ENCODE data around the gene CALML6. TPM values are rescaled to one million over a fixed set of nuclear protein-coding genes. Genes with fewer than 3 reads are reported as not detected.

Gene CALML6
- total RNA-seq, 1 experiment from 2014 or later: not detected

DNA sequence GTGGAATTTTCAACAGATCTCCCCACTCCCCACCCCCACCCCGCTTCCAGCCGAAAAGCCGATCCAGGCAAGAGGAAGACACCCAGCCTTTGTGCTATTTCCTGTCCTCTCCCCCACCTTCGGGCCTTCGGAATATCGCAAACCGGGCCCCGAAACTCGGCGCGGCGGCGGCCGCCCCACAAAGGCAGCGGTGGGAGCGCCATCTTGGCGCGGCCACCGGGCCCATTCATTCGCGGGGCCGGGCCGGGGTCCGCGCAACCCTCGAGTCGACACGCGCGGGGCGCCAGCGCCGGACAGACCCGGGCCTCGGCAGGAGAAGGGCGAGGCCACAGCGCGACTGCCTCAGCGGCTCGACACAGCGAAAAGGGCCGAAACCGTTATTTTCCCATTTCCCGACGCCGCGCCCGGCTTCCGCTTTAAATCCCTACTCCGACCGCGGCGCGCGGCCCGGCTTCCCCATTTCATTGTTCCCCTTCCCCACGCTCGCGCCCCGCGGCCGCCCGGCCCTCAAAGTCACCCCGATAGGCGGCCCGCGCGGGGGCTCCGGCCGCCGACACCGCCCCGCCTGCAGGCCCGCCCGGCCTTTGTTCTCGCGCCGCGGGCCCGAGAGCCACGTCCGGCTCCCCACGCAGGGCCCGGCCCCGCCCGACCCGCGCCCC lies 25.1 kb upstream of the CALML6 start:
- Histone ChIP-seq H4K20me1 (ENCODE audit: insufficient read depth, low read depth, low read length) (peaks cover 46% of the 10 kb centered on the region), H3K4me3 (ENCODE audit: low read length) (peak overlapping the region; percentile 92), H3K27me3 (ENCODE audit: low read length) (no peaks in the 10 kb centered on the region), H3K27ac (ENCODE audit: low read length) (peak overlapping the region; percentile 85), H3K4me2 (ENCODE audit: low read depth, low read length, poor library complexity, severe bottlenecking) (peak overlapping the region; percentile 75), H3K79me2 (ENCODE audit: low read length) (peaks cover 53% of the 10 kb centered on the region), H3K9ac (ENCODE audit: low read length) (peak overlapping the region; percentile 97), H3K9me2 (replicated peaks; ENCODE audit: insufficient read depth, low read length) (no peaks in the 10 kb centered on the region), H2AFZ (ENCODE audit: low read length) (no peak overlapping the region), H3K9me3 (ENCODE audit: low read length) (no peaks in the 10 kb centered on the region), H3K36me3 (ENCODE audit: insufficient read depth, low read length) (peaks cover 9% of the 10 kb centered on the region; the same call in 1 of the 2 replicates), H3K4me1 (ENCODE audit: low read length) (peaks cover 41% of the 10 kb centered on the region)
- DNase-seq: peak; percentile 82

- H2AFZ ChIP-seq (ENCODE audit: low read length): no peak within 1 kb of the TSS; the same call in 1 of the 2 replicates
- peak within 1 kb of the TSS; percentile 75 for H3K4me2 ChIP-seq (ENCODE audit: low read depth, low read length, poor library complexity, severe bottlenecking)
- peaks cover 45% of the 10 kb centered on the region for H3K79me2 ChIP-seq (ENCODE audit: low read length)
- no peaks in the 10 kb centered on the region for H3K9me3 ChIP-seq (ENCODE audit: low read length)
- peak within 1 kb of the TSS; percentile 97 for H3K9ac ChIP-seq (ENCODE audit: low read length)
- peaks cover 49% of the 10 kb centered on the region for H3K4me1 ChIP-seq (ENCODE audit: low read length)
- H3K27ac ChIP-seq (ENCODE audit: low read length): peak within 1 kb of the TSS; percentile 85
- peak within 1 kb of the TSS; percentile 92 for H3K4me3 ChIP-seq (ENCODE audit: low read length)
- no peaks in the 10 kb centered on the region for H3K27me3 ChIP-seq (ENCODE audit: low read length)
- DNase-seq: peak; percentile 96
- H3K36me3 ChIP-seq (ENCODE audit: insufficient read depth, low read length): peaks cover 9% of the 10 kb centered on the region; the same call in 1 of the 2 replicates
- H4K20me1 ChIP-seq (ENCODE audit: insufficient read depth, low read depth, low read length): peaks cover 40% of the 10 kb centered on the region
- H3K9me2 ChIP-seq (replicated peaks; ENCODE audit: insufficient read depth, low read length): no peaks in the 10 kb centered on the region
These were observed 24.3 kb upstream of the CALML6 start, which contains the start of gene GNB1 for GRCh38 chr1:1890506-1891348. TSS of gene GNB1 (minus strand) at chr1:1891087. CDS start at chr1:1825453, 65,634 bp downstream.

DNA sequence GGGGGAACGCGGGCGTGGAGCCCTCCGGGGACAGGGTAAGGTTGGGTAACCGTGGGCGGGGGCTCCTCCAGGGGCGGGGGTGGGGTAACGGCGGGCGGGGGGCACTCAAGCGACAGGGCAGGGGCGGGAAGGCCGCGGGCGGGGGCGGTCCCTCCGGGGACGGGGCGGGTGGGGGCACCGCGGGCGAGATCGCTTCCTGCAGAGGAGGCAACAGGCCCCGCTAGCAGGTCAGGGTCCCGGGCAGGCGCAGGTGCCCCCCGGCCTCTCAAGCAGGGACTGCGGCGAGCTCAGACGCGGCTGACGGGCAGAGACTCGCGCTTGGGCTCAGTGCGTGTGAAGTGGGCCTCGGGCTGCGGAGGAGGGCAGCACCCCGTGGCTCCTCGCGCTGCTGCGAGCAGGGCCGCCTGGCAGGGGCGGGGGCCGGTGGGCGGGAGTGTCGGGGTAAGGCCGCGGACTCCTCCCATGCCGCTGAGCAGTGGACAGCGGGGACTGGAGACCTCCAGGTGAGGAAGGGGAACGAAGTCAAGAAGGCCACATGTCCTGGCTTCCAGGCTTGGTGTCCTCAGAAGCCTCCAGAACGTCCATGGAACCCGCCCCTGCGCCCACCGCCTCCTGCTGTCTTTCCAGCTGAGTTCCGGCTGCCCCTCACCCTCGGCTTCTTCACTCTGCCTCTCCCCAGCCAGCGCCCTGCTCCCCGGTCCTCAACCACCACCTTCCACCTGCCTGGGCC lies 23.5 kb upstream of the CALML6 start:
- Histone ChIP-seq H2AFZ (ENCODE audit: low read length) (no peak overlapping the region; the same call in 1 of the 2 replicates), H3K27me3 (ENCODE audit: low read length) (no peaks in the 10 kb centered on the region), H3K27ac (ENCODE audit: low read length) (no peak overlapping the region), H3K9me3 (ENCODE audit: low read length) (no peaks in the 10 kb centered on the region), H3K9me2 (replicated peaks; ENCODE audit: insufficient read depth, low read length) (no peaks in the 10 kb centered on the region), H4K20me1 (ENCODE audit: insufficient read depth, low read depth, low read length) (peaks cover 32% of the 10 kb centered on the region), H3K4me2 (ENCODE audit: low read depth, low read length, poor library complexity, severe bottlenecking) (peak overlapping the region; percentile 61), H3K4me3 (ENCODE audit: low read length) (peak overlapping the region; percentile 73), H3K9ac (ENCODE audit: low read length) (peak overlapping the region; percentile 97), H3K36me3 (ENCODE audit: insufficient read depth, low read length) (peaks cover 9% of the 10 kb centered on the region; the same call in 1 of the 2 replicates), H3K4me1 (ENCODE audit: low read length) (peaks cover 54% of the 10 kb centered on the region), H3K79me2 (ENCODE audit: low read length) (peaks cover 37% of the 10 kb centered on the region)
- peak; percentile 69 for DNase-seq

DNA sequence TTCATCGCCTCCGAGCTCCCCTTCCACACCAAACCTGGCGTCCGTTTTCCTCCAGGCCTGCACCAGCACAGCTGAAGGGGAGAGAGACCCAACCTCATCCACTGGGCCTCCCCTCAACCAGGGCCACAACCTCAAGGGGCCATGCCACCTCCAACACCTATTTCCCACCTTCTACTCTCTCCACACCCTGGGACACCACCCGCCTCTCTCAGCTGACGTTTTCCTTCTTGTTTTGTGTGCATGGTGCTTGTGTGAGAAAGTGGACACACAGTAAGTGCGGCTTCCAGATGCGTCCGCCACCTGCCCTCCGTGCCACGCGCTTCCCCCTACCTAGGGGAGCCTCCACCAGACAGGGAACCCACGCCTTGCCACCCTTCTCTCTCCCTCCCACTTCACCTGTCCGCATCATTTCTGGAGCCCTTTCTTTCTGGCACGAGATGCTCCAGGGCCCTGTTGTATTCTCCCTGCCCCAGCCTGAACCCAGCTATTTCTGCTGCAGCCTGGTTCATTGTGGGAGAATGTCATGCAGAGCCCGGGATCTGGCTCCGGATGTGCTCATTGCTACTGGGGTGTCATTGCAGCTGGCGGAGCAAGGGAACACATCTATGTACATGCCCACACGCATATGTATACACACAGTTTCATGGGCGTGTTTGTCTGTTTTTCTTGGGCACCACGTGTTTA lies 22.8 kb upstream of the CALML6 start:
- no peak overlapping the region for H2AFZ ChIP-seq (ENCODE audit: low read length)
- H3K27me3 ChIP-seq (ENCODE audit: low read length): no peaks in the 10 kb centered on the region
- H3K36me3 ChIP-seq (ENCODE audit: insufficient read depth, low read length): peaks cover 9% of the 10 kb centered on the region; the same call in 1 of the 2 replicates
- no peaks in the 10 kb centered on the region for H3K9me3 ChIP-seq (ENCODE audit: low read length)
- H4K20me1 ChIP-seq (ENCODE audit: insufficient read depth, low read depth, low read length): peaks cover 27% of the 10 kb centered on the region
- H3K4me1 ChIP-seq (ENCODE audit: low read length): peaks cover 54% of the 10 kb centered on the region
- no peaks in the 10 kb centered on the region for H3K9me2 ChIP-seq (replicated peaks; ENCODE audit: insufficient read depth, low read length)
- DNase-seq: no peak
- no peak overlapping the region for H3K27ac ChIP-seq (ENCODE audit: low read length)
- peak overlapping the region; percentile 73 for H3K4me3 ChIP-seq (ENCODE audit: low read length)
- H3K79me2 ChIP-seq (ENCODE audit: low read length): peaks cover 30% of the 10 kb centered on the region
- H3K9ac ChIP-seq (ENCODE audit: low read length): peak overlapping the region; percentile 97
- peak overlapping the region; percentile 61 for H3K4me2 ChIP-seq (ENCODE audit: low read depth, low read length, poor library complexity, severe bottlenecking)

- no peak for DNase-seq
- no peak overlapping the region for H3K4me3 ChIP-seq (ENCODE audit: low read length)
- no peak overlapping the region for H3K9ac ChIP-seq (ENCODE audit: low read length)
- H3K36me3 ChIP-seq (ENCODE audit: insufficient read depth, low read length): peaks cover 7% of the 10 kb centered on the region; the same call in 1 of the 2 replicates
- H2AFZ ChIP-seq (ENCODE audit: low read length): no peak overlapping the region
- H3K9me2 ChIP-seq (replicated peaks; ENCODE audit: insufficient read depth, low read length): no peaks in the 10 kb centered on the region
- H3K27me3 ChIP-seq (ENCODE audit: low read length): no peaks in the 10 kb centered on the region
- H4K20me1 ChIP-seq (ENCODE audit: insufficient read depth, low read depth, low read length): peaks cover 22% of the 10 kb centered on the region
- no peaks in the 10 kb centered on the region for H3K9me3 ChIP-seq (ENCODE audit: low read length)
- peaks cover 52% of the 10 kb centered on the region for H3K4me1 ChIP-seq (ENCODE audit: low read length)
- peaks cover 25% of the 10 kb centered on the region for H3K79me2 ChIP-seq (ENCODE audit: low read length)
- H3K27ac ChIP-seq (ENCODE audit: low read length): no peak overlapping the region
- no peak overlapping the region for H3K4me2 ChIP-seq (ENCODE audit: low read depth, low read length, poor library complexity, severe bottlenecking)
These were observed 22.3 kb upstream of the CALML6 start for GRCh38 chr1:1892763-1893120.

- no peaks in the 10 kb centered on the region for H3K9me3 ChIP-seq (ENCODE audit: low read length)
- peaks cover 5% of the 10 kb centered on the region; the same call in 1 of the 2 replicates for H3K36me3 ChIP-seq (ENCODE audit: insufficient read depth, low read length)
- no peaks in the 10 kb centered on the region for H3K27me3 ChIP-seq (ENCODE audit: low read length)
- H3K4me2 ChIP-seq (ENCODE audit: low read depth, low read length, poor library complexity, severe bottlenecking): no peak overlapping the region
- peaks cover 18% of the 10 kb centered on the region for H3K79me2 ChIP-seq (ENCODE audit: low read length)
- DNase-seq: no peak
- H3K4me3 ChIP-seq (ENCODE audit: low read length): no peak overlapping the region
- H4K20me1 ChIP-seq (ENCODE audit: insufficient read depth, low read depth, low read length): peaks cover 15% of the 10 kb centered on the region
- peaks cover 45% of the 10 kb centered on the region for H3K4me1 ChIP-seq (ENCODE audit: low read length)
- H3K9ac ChIP-seq (ENCODE audit: low read length): no peak overlapping the region
- H2AFZ ChIP-seq (ENCODE audit: low read length): no peak overlapping the region
- no peak overlapping the region for H3K27ac ChIP-seq (ENCODE audit: low read length)
- H3K9me2 ChIP-seq (replicated peaks; ENCODE audit: insufficient read depth, low read length): no peaks in the 10 kb centered on the region
These were observed 21.6 kb upstream of the CALML6 start for GRCh38 chr1:1893291-1893985.

DNA sequence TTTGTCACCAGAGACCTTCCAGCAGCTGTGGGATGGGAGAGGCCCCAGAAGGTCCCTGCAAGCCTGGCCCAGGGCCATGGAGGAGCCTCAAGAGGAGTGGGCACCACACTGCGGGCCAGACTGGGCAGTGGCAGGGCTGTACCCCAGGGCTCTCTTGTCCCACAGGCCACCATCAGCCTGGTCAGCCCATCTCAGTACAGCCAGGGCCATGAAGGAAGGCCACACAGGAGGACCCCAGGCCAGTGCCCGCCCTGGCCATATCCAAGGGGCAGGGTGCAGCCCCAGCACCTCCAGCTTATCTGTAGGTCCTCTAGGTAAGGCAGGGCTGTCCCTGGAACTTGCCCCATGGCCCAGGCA lies 21.1 kb upstream of the CALML6 start:
- DNase-seq: no peak
- H3K4me3 ChIP-seq (ENCODE audit: low read length): no peak overlapping the region
- H4K20me1 ChIP-seq (ENCODE audit: insufficient read depth, low read depth, low read length): peaks cover 10% of the 10 kb centered on the region
- peak overlapping the region; percentile 44; the same call in 1 of the 2 replicates for H3K9ac ChIP-seq (ENCODE audit: low read length)
- H3K36me3 ChIP-seq (ENCODE audit: insufficient read depth, low read length): 0 out of 2 replicates have a peak, but pooled peaks cover under 1% of the 10 kb centered on the region
- H3K9me2 ChIP-seq (replicated peaks; ENCODE audit: insufficient read depth, low read length): no peaks in the 10 kb centered on the region
- H3K79me2 ChIP-seq (ENCODE audit: low read length): peaks cover 13% of the 10 kb centered on the region
- no peak overlapping the region for H3K4me2 ChIP-seq (ENCODE audit: low read depth, low read length, poor library complexity, severe bottlenecking)
- H2AFZ ChIP-seq (ENCODE audit: low read length): no peak overlapping the region
- H3K9me3 ChIP-seq (ENCODE audit: low read length): no peaks in the 10 kb centered on the region
- H3K27me3 ChIP-seq (ENCODE audit: low read length): no peaks in the 10 kb centered on the region
- no peak overlapping the region for H3K27ac ChIP-seq (ENCODE audit: low read length)
- peaks cover 40% of the 10 kb centered on the region for H3K4me1 ChIP-seq (ENCODE audit: low read length)

Measured in Karpas-422 (cell line).